Stimulated activated CD4-positive, alpha-beta T cell treated with anti-CD3 and anti-CD28 coated beads, Interleukin-1b, Interleukin-23, amount 100 ng/mL, for 4 hours (primary cell): ENCODE measurements around the gene TMPRSS13.
"Not testable (repeated sequence)": the region's sequence is repeated elsewhere in the genome, so short reads cannot be mapped to it uniquely, and the experiment has no call there.

Experiments used
- DNase-seq, 2 donors: peaks; one replicate each; pipeline ENCODE4 v3.0.0-alpha.2; 2020; ENCODE audit warnings: low read depth in 2 of 2

Gene TMPRSS13

DNA sequence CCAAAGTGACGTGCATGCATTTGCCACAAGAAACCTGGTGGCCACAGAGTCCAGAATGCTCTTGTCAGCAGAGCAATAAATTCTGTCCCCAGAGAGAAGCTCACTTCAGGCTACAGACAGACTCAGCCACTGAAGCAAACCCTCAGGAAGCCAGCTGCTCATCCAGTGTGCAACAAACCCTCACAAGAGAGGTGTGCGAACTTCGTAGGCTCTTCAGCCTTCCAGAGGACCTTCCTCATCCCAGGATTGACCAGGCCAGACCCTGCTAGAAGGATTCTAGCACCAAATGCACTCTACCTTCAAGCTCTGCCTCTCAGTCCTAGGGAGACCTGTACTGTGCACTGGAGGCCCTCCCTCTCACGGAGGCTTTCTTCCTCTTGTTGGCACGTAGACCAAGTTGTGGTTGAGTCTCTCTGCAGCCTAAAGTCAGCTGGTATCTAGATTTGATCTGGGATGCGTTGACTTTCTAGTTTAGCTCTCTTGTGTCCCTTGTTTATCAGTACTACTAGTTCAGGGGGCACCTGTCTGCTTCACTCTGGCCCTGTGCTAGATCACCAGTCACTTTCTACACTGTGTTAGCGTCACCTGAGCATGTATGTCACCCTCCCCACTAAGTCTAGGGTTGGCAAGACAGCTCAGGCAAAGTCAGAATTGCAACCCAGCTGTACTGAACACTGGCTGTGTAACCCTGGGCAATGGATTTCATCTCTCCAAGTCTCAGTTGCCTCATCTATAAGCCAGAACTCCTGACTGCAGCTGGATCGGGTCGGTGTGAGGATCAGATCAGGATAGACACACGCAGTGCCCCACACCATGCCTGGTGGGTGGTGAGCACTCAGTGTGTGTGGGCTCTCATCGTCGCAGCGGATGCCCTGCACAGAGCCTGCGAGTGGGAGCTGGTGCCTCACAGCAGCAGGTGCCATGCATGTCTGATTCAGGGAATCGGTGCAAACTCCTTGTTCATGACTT is 22.1 kb upstream of the TMPRSS13 start:
- no peak for DNase-seq

- peak in 1 of 2 donors; percentile 46 for DNase-seq
Observed at GRCh38 chr11:117950301-117950700, 21.1 kb upstream of the TMPRSS13 start.

DNA sequence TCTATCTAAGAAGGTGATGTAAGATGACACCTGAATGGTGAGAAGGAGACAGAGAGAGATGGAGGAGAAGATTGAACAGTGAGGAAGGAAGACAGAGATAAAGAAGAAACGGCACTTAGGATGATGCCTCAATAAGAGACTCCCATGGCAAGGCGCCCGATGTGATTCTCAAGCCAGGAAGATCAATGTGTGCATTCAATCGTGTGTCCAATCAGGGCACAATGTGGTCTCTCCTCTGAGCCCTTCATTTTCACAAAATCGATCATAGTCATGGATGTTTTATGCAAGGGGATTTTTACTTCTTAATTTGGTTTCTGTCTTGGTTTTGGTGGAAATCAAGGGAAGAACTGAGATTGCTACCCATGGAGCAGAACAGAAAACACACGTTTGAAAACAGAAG is 19.9 kb upstream of the TMPRSS13 start:
- no peak for DNase-seq

DNA sequence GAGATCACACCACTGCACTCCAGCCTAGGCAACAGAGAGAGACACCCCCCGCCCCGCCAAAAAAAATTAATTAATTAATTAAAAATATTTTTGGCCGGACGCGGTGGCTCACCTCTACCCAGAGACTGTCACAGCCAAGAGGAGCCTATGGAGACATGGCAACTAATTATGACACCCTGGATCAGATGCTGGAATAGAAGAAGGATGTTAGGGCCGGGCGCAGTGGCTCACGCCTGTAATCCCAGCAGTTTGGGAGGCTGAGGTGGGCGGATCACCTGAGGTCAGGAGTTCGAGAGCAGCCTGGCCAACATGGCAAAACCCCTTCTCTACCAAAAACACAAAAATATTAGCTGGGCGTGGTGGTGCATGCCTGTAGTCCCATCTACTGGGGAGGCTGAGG is 19.3 kb upstream of the TMPRSS13 start:
- DNase-seq, result not testable (repeated sequence)

- not testable (repeated sequence) for DNase-seq
Observed at GRCh38 chr11:117947751-117948150, 18.5 kb upstream of the TMPRSS13 start.

DNA sequence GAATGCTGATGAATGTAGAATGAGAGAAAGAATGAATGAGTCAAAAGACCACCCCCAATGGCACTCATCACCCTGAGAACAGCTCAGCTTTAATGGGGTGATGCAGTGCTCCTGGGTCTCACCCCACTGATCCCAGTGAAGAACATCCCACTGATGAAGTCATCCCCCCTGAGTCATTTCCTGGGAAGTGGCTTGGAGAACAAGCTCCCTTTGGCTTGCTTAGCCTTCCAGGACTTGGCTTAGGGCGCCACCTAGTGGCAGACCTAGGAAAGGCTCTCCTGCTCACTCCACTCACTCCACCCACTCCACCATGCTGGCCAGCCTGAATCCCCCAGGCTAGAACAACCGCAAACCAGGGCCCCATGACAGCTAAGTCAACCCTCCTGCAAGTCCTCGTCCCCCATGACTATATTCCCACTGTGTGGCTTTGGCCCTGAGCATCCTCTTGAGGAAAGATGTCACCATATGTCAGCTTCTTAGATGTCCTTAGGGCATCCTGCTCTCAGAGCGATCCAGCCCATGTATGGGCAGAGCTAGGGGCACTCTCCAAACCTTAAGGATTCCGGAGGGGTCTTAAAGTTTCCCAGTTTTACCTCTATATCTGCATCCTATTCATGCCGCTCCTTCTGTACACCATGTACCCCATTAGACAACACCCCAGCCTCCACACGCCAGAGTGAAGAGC is 17.8 kb upstream of the TMPRSS13 start:
- peak; percentile 81 to 82 for DNase-seq

- DNase-seq, result no peak
Observed at GRCh38 chr11:117946156-117946841, 17.1 kb upstream of the TMPRSS13 start.

GRCh38 chr11:117945047-117945810 is 16.0 kb upstream of the TMPRSS13 start:
- DNase-seq, result no peak

DNA sequence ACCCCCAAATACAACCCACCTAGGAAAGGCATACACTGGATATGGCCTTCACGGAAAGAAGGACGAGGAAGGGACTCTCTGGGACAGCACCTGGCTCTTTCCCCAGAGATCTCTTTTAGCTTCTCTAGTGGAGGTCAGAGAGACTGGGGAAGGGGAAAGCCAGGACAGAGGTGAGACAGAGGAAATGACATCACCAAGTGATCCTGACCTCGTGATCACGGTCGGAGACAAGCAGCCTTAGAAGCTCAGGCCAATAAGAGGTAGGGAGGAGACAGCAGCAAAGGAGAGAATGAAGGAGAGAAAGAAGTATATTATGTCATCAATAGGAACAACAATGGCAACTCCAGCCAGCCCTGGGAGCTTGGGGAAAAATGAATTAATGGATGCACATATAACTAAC is 15.4 kb upstream of the TMPRSS13 start:
- no peak for DNase-seq

- no peak for DNase-seq
Observed at GRCh38 chr11:117941976-117942654, 12.9 kb upstream of the TMPRSS13 start.

GRCh38 chr11:117941163-117941707 is 12.0 kb upstream of the TMPRSS13 start:
- DNase-seq, result no peak

DNA sequence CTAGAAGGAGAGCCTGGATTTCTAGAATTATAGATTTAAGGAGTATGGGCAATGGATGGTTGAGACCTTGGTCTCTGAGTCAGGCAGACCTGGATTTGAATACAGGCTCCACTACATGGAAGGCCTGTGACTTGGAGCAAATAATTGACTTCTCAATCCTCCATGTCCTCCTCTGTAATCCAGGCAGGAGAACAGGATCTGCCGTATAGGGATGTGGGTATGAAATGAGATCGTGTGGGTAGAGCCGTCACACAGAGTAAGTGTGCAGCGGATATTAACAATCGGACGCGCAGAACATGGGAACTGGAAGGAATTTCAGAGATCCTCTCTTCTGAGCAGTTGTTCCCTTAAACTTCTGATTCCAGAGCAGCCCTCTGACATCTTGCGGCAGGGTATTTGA is 11.5 kb upstream of the TMPRSS13 start:
- no peak for DNase-seq

DNA sequence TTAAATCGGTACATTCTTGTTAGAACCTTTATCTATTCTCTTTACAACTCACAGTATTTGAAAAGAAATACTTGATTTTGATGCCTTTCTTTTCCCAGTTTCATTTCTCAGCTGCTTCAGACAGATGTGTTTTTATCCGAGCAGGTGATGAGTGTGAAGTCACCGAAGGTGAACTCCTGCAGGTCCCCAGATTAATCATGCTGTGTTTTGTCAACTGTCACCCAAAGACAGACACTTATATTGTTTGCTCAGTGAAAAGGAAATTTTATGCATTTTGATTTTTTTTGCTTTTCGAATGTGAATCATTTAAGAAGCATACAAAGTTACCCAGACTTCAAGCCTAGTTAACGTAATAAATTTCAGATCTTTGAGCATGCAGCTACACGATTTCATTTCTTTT is 7.8 kb upstream of the TMPRSS13 start:
- no peak for DNase-seq

- DNase-seq, result no peak
Observed at GRCh38 chr11:117934526-117935307, 5.5 kb upstream of the TMPRSS13 start.

DNA sequence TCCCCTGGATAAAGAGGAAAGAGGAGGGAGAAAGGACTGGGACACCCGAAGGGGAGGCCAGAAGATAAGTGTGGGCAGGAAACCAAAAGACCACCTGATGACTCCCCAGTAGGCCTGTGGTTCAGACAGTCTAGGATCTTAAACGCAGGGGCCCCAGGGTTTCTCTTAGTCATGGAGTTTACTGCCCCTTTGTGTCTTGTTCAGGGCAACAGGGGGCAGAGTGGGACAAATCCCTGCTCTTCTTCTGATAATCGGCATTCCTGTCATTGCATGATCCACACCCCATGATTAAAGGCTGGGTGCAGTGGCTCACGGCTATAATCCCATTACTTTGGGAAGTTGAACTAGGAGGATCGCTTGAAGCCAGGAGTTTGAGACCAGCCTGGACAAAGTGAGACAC is 4.7 kb upstream of the TMPRSS13 start:
- no peak for DNase-seq

DNA sequence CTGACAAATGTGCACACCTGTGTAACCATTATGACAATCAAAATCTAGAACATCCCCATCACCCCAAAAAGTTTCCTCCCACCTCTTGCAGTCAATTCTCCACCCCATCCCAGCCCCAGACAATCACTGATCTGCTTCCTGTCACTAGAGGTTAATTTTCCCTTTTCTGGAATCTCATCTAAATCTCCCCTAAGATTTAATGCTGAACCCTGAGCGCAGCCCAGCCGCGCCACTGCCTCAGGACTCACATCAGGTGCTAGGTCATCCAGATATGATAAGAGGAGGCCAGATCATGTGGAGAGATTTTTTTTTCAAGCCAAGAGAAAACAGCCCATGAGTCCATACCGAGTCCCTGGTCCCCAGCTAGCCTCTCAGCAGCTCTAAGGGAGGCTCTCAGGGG is 4.3 kb upstream of the TMPRSS13 start:
- no peak for DNase-seq

DNA sequence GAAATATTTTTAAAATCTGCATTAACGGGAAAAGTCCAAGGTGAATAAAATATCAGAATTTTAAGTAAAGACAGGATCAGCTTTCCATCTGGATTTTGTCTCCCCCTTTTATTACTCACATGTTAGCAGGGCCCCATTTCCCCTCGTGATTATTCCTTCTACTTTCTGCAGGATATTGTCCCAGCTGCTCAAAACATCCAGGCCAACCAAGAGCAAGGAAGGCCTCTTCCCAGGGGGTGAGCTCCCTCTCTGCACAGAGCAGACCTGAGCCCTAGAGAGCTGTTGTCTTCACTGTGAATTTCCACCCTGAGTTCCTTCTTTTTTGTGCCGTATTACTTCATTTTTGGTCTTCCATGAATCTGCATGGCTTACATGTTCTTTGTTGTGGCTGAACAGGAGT is 3.7 kb upstream of the TMPRSS13 start:
- no peak for DNase-seq

DNA sequence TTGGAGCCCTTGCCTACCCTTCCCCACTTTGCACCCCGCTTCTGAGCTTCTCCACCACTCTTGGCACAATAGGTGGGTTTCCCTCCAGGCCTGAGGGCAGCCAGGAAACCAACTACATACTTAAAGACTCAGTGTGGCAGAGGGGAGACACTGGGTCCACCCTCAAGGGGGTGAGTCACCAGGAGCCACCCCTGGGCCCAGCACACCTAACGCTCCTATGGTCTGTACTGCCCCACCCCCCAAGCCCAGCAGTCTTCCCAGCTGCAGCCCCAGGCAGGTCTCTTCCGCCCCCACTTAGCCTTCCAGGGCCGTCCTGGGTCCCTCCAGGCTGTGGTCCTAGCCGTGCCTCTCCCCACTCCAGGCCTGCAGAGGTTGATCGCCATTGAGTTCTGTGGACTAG is 3.2 kb upstream of the TMPRSS13 start:
- no peak for DNase-seq

DNA sequence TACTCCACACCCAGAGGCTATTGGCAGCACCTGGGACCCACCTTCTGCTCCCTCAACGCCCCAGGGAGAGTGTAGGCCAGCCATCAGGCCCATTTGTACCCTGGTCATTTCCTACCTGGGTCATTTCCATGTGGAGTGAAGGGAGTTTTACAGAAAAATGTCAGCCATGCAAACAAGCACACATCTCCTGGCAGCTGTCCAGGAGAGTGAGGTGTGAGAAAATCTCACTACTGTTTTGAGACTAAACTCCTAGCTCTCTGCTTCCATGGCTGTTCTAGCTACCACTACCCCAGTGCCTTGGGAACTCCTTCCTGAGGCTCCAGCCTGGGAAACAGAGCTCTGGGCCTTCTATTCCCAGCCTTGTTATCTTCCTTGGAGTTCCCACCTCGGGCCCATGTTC is 2.8 kb upstream of the TMPRSS13 start:
- peak in 1 of 2 donors; percentile 27 for DNase-seq
